ENCODE results near the gene SMARCAL1.

The SMARCAL1 gene

DNA sequence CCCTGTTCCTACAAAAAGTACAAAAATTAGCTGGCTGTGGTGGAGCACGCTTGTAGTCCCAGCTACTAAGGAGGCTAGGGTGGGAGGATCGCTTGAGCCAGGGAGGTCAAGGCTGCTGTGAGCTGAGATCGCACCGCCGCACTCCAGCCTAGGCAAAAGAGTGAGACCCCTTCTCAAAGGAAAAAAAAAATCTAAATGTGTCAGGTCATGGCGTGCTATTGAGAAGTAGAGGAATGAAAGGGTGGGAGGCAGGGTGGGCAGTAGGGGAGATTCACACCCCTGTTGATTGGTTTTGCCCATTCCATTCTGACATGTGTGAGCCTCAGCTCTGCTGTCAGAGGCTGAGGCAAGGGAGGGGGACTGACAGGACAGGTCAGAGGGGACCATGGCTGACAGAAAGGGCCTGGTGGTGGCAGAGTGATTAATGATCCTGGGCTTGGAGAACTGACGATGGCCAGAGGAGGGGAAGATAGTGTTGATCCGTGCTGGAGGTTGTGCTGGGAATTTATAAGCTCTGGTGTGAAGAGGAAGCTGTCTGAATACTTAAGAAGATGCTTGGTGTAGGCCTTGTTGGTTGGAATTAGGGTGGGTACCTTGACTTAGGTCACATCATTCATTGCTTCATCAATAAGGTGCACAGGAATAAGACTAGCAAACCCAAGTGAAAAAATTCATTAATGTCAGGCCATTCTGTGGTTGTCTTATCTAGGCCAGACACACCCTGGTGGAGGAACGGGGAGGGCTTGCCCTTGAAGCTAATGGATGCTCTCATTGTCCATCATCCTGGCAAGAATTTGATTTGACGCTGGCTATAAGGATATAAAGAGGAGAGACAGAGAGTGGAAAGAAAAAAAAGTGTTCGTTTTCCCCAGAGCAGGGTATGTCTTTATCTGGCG lies 19.1 kb upstream of the SMARCAL1 start:
- no peak for DNase-seq (ENCODE audit: low read depth, low spot score)

DNA sequence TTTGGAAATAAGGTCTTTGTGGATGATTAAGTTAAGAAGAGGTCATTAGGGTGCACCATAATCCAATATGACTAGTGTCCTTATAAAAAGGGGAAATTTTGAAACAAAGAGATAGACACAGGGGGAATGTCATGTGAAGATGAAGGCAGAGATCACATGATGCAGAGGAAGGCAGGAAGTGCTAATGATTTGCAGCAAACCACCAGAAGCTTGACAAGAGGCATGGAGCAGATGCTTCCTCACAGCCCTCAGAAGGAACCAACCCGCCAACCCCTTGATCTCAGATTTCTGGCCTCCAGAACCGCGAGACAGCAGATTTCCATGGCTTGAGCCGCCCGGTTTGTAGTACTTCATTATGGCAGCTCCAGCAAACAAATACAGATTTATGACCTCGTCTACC lies 17.4 kb upstream of the SMARCAL1 start:
- DNase-seq (ENCODE audit: low read depth, low spot score) = no peak

DNA sequence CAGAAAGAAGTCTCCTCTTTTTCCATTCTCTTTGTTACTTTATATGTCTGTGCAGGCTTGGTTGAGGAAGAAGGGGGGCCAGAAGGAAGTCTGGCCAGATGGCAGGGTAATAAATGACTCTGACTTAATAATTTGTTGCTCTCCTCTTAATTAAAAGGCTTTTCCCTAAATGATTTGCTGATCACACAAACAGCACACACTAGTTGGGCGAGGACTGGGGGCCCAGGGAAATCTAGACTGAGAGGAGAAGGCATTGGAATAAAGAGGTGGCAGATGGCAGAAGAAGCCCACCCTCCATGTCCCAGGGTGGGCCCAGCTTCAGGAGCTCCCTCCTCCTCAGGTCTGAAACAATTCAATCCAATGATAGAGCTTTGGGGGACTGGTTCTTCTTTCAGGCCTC lies 12.7 kb upstream of the SMARCAL1 start:
- no peak for DNase-seq (ENCODE audit: low read depth, low spot score)

DNA sequence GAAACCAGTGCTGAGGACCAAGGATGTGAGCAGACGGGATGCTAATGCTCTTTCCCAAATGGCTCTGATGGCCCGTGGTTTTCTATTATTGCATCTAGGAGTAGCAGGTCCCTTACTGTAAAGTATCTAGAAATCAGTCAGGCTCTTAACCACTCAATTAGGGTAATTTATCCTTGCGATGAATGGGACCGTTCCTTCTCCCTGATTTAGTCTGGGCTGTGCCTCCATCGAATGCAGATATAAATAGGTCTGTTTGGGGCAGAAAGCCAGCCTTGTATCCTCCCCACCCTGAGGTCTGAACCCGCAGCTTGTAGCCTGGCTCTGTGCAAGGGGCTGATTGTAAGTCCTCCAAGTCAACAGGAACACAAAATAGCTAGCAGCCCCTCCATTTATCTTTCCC lies 9.5 kb upstream of the SMARCAL1 start:
- no peak for DNase-seq (ENCODE audit: low read depth, low spot score)

DNA sequence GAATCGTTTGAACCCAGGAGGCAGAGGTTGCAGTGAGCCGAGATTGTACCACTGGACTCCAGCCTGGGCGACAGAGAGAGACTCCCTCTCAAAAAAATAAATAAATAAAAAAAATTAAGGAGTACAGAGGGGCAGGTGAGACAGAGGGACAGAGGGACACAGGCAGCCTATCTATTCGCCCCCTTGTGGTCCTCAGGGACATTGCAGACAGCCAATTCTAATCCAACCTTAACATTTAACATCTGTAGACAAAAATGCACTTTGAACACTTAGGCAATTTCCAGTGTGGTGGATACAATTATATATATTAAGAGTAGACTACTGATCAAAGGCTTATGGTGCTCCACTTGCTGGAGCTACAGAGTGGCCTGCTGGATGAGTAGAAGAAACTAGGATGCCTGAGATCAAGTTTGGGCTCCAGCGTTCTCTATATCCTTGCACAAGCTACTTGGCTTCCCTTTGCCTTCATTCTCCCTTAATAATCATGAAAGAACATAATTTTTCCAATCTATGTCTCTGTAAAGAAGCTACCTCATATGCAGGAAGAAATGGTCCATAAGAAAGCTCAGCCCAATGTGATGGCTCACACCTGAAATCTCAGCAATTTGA lies 8.2 kb upstream of the SMARCAL1 start:
- no peak for DNase-seq (ENCODE audit: low read depth, low spot score)

DNA sequence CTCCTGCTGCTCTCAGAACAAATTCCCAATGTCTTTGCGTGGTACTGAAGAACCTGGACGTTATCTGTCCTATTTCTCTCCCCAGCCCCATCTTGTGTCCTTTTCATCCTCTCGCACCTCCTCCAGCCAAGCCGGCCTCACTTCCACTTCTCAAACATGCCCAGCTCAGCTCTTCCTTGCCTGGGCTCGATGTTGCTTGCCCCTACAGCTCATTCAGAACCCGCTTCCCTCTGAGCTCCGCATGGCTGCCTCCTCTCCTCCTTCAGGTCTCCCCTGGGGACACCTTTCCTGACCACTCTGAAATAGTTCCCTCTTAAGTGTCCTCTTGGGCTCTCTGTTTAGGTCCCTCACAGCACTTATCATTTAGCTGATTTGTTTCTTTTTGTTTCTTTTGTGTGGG lies 6.7 kb upstream of the SMARCAL1 start:
- DNase-seq (ENCODE audit: low read depth, low spot score) = no peak

DNA sequence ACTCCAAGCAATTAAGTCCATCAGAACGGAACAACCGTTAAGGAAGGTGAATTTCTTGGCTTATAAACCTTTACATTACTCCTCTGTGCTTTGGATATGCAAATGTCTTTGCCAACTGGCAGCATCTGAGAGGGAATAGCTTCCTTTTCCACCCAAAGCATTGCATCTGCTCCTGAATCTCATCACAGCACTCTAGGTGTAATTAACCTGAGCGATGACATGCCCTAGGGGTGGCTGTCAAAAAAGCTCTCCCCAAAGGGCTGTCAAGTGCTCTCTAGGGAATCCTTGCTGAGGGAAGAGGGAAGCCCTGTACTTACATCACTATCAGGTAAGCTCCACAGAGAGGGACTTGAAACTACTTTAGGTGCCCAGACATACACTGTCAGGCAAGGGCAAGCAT lies 5.5 kb upstream of the SMARCAL1 start:
- no peak for DNase-seq (ENCODE audit: low read depth, low spot score)

DNA sequence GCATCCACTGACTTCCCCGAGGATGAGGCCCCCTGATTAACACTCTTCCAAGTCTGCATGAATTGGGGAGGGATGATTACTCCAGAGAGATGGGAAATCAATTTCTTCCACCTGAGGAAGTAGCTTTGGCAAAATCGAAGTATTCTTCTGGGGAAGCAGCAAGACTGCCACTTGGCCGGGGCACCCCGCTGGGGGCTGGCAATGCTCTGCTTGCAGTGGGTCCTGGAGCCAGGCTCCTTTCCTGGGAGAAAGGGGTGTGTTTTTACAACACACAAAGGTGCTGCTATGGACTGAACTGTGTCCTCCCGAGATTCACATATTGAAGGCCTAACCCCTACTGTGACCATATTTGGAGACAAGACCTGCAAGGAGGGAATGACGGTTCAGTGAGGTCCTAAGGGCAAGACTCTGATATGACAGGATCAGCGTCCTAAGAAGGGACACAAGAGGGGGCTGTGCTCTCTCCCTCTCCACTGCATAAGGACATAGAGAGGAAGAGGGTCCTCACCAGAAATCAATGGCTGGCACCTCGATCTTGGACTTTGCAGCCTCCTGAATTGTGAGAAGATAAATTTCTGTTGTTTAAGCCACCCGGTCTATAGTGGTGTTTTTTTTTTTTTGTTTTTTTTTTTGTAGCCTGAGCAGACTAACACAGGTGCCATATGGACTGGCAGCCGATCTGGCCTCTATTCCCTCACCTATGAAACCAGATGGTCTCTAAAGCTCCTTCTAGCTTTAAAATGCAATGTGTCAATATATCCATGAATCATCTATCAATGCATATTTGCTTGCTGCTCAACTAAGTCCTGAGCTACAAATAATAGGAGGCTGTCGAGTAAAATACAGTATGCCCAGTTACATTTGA lies 3.6 kb upstream of the SMARCAL1 start:
- DNase-seq (ENCODE audit: low read depth, low spot score) = no peak

DNA sequence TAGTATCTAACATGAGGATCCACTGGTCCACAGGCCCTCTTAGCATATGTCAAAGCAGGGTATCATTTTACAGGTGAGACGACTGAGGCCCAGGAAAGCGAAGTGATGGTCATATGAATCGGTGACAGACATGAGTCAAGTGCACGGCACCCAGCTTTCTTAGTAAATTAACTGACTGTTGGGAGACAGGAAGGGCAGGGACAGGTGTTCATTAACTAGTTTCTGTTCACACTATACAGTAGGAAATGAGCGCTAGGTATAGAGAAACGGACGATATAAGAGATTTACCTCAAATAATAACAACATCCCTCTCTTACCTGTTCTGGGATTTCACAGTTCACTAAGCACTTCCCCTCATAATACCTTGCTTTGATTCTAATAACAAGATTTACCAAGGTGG lies 1.7 kb upstream of the SMARCAL1 start:
- DNase-seq (ENCODE audit: low read depth, low spot score) = no peak

DNA sequence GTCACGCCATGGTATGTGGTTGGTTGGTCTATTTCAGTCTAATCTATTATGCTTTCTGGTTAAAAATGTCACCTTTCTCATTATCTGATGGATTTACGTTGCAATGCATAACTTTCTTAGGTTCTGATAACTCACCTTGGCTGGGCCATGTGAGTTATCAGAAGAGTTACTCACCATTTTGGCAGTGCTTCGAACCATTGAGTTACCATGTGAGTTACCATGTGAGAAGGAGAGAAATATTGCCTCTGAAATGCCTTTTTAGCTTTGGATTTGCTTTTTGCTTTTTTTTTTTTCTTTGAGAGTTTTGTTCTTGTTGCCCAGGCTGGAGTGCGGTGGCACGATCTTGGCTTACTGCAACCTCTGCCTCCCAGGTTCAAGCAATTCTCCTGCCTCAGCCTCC lies 1.6 kb downstream of the SMARCAL1 start:
- DNase-seq (ENCODE audit: low read depth, low spot score) = no peak

DNA sequence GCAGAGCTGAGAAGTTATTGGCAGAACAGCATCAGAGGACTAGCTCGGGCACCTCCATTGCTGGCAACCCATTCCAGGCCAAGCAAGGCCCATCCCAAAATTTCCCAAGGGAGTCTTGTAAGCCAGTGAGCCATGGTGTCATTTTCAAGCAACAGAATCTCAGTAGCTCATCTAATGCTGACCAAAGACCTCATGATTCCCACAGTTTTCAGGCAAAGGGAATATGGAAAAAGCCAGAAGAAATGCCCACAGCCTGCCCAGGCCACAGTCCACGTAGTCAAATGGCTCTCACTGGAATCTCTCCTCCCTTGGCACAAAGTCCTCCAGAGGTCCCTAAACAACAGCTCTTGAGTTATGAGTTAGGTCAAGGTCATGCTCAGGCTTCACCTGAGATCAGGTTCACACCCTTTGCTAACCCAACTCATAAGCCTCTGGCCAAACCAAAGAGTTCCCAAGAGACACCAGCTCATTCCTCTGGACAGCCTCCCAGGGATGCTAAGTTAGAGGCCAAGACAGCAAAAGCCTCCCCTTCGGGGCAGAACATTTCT lies 2.6 kb downstream of the SMARCAL1 start:
- DNase-seq (ENCODE audit: low read depth, low spot score) = no peak

DNA sequence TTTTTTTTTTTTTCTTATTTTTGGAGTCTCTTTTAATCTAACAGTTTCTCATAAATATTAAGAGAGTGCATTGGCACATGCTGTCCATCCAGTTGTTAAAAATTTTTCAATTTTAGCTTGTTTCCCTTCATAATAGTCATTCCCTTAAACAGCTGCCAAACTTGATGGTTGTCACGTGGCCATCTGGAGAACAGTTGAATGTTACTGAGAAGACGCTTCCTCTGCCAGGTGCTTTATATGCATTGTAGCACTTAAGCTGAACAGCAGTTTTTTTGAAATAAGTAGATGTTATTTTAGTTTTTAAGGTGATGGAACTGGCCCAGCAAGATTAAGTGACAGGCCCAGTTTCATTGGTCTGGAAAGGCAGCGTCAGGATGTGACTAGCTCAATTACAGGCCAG lies 3.3 kb downstream of the SMARCAL1 start:
- no peak for DNase-seq (ENCODE audit: low read depth, low spot score)

DNA sequence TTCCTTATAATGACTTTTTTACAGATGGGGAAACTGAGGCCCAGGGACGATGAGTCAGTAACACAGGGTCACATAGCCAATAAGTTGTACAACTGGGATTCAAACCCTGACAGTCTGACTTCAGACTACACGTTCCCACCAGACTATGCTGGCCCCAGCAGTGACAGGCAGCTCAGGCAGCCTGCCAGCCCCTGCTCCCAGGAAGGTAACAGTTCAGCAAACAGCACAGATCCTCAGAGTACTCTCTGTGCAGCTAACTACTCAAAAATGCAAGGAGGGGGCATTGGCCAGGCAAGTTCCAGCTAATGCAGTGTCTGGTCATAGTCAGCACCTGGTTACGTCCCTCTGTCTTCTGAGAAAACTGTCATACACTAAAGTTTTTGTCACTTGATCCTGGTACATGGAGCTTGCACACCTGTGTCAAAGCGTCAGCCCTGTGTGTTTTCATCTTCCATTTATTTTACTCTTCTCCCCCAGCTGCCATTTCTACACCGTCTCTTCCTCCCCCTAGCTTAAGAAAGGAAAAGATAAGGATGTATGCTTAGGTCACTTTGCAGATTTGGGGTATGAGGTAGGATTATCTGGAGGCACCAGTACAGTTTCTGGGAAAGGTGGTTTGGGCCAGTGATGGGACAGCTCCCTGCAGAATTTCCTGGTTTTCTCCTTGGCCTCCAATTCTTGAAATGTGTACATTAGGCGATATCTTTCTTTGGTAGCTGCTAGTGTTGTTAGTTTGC lies 4.5 kb downstream of the SMARCAL1 start:
- no peak for DNase-seq (ENCODE audit: low read depth, low spot score)

DNA sequence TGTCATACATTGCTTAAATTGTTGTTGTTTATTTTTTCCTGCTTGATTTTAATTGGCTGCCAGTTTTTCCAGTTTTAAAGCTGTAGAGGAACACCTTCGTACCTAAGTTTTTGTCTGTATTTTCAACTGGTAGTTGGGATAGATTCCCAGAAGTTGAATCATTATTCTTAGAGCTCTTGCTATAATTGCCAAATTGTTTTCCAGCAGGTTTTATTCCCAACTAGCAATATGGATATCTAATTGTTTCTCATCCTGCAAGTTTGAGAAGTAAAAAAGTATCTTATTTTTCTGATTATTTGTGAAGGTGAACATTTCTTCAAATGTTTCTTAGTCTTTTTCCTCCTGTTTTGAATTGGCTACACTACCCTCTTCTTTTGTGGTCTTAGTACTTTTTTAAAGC lies 6.7 kb downstream of the SMARCAL1 start:
- DNase-seq (ENCODE audit: low read depth, low spot score) = no peak

DNA sequence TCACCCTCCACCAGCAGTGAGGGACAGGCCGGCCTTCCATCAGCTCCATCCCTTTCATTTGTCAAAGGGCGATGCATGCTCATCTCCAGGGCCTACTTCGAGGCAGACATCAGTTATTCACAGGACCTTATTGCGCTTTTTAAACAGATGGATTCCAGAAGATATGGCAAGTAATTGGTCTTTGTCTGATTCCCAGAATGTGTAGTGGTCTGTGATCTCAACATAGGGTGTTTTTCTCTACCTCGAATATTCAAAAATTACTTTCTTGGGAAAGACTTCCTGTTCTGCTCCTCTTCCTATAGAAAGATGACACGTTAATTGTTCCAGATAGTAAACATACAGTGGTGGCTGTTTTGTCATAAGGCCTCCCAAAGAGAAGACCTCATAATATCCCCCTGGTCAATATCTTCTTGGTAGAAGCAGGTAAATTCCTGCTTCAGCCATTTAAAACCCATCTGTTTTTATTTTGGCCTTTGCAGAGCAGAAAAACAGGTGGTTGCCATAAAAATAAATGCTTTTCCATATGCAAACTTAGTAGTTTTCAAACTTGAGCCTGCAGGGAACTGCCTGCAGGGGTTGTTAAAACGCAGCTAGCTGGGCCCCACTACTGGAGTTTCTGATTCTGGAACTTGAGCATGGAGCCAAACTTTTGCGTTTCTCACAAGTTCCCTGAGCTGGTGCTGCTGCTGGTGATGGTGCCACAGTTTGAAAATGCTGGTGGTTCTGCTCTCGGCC lies 8.2 kb downstream of the SMARCAL1 start:
- no peak for DNase-seq (ENCODE audit: low read depth, low spot score)

DNA sequence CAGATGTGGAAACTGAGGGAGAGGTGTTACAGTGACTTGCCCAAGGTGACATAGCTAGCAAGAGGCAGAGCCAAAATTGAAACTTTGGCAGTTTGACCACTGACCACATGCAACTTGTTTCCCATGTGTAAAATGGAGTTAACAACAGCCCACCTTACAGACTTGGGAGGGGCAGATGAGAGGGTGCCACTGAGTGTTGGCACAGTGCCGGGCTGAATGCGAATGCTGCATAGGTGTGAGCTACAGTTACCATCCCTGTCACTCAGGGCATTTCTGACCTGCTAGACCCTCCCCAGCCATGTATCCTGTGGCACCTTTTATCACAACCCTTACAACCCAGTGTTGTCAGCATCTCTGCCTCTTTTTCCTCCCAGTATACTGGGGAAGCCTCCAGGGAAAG lies 10.8 kb downstream of the SMARCAL1 start:
- DNase-seq (ENCODE audit: low read depth, low spot score) = no peak

DNA sequence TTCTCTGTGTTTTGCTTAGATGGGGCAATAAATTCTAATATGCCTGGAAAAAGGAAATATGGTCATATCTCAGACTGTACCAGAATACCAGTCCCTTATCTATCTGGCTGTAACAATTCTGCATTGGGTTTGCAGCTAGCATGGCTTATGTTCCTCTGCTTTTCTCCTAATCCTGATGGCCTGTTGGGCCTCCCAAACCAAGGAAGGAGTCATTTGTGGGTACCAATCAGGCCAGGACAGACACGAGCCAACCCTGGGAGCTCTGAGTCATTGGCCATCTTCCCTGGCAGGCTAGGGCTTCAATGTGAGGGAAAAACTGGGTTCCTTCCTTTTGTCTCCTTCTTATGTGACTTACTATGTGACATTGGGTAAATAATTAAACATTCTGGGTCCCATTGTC lies 12.0 kb downstream of the SMARCAL1 start:
- no peak for DNase-seq (ENCODE audit: low read depth, low spot score)

DNA sequence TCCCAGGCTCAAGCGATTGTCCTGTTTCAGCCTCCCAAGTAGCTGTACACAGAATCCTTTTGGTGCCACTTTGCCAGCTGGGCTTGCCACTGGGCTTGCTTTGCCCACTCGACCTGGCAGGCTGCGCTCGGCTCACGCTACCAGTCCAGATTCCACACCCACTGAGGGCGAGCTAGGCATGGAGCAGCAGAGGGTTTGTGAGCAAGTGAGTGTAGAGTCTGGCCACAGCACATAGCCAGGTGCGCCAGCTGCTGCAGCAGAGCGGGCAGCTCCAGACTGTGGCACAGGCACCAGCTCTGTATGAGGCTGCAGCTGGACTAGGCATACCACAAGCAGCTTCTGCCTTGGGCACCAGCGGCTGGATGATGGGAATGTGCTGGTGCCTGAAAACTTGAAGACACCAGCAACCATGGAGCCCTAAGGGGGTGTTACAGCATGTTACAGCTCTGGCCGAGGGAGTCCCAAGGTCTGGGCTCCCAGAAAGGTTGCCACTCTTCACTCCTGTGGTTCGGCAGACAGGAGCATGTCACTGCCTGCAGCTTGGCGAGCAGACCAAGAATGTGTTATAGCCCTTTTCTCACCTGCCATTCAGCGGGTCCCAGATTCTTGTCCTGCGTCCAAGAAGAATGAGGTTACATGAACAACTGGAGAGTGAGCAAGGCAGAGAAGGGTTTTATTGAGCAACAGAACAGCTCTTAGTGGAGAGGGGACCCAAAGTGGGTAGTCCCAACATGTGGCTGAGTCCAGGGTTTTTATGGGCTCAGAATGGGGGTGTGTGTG lies 12.9 kb downstream of the SMARCAL1 start:
- no peak for DNase-seq (ENCODE audit: low read depth, low spot score)

DNA sequence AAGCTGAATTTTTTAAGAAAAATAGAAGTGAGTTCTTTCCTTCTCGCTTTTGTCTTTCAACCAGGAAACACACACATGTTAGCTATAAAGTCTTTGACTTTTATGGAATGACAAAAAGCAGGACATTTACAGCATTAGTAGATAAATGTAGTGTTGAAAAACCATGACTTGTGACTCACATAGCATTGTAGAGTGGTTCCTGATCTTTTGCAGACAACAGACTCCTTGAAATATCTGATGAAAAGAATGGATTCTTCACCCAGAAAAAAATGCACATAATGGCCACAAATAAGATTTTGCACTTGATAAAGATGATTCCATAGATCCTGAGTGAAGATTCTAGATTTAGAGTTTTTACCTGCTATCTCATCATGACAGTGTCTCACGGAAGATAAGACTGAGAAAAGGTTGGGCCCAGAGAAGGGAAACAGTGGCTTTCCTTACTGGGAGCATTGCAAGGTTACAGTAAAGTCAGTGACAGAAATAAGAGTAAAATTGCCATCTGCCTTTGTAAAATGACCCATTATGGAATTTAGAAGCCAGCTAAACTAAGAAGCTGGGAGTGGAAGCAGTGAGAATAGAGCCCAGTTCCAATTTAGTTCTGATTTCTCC lies 14.0 kb downstream of the SMARCAL1 start:
- no peak for DNase-seq (ENCODE audit: low read depth, low spot score)

DNA sequence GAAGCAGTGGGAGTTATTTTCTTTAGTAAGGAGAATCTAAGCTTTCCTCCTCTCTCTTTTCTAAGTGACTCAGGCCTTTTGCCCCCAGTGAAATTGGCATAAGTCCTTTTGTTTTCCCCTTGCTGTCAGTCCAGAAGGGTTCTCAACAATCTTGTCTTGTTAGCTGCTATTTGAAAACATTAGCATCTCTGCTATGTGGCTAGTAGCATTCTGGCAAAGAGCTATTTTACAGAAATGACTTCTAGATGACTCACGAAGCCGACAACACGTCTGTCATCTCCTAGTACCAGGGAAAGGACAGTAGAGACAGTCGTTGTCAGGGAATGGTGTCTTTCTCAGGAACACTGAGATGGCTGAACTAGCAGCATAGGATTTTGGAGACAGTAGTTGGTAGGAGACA lies 14.7 kb downstream of the SMARCAL1 start:
- no peak for DNase-seq (ENCODE audit: low read depth, low spot score)

Measured in brain pericyte (primary cell).